ENCODE results near the gene GULP1.
"Not testable (repeated sequence)": the region's sequence is repeated elsewhere in the genome, so short reads cannot be mapped to it uniquely, and the experiment has no call there.

The GULP1 gene

DNA sequence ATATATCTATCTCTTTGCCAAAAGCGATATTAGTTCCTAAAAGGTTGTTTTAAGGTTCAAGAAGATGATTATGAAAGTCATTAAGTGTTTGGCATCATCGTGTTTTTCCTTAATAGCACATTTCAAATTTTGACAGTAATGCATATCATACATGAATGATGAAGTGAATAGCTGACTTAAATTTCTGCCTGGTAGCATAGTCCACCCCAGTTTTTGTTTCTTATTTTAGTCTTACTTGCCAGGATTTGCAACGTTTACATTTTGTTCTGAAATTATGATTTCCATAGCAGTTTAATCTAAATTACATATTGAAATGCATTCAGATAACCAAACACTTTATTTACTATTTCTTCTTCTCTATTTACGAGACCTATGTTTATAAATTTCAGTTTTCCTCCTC lies 201.1 kb downstream of the GULP1 start:
- no peak for DNase-seq

DNA sequence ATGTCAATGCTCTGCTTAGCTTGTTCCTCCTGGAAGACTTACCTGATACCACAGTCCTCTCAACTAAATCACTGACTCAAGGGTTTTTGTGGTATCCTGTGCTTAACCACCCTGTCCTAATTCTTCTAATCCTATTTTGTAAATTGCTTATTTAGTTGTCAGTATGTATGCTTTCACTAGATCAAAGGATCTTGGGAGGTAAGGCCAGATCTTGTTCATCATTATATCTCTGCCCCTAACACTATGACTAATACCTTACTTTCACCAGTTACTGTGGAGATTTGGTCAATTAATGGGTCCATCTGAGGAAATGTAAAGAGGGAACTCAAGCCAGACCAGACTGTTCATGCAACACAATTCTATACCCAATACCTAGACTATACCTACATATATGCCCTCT lies 203.2 kb downstream of the GULP1 start:
- no peak for DNase-seq

DNA sequence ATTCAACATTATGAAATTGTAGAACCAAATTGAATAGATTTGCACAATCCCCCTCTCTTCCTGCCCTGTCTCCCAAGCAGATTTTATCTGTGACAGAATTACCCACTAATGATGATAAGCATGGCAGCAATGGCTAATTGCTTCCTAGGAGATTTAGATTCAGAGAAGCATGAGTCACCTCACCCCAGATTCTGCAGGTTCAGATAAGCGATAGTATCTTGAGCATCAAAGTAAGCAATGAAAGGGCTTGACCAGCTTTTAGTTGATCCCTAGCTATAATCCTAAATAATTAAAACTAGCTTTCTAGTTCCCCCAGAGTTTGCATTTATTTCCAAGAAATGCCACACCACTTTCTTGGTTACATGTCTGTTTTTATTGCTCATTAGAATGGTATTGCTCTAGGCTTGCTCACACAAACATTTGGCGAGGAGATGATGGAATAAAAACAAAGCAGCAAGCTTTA lies 204.3 kb downstream of the GULP1 start:
- no peak for DNase-seq

DNA sequence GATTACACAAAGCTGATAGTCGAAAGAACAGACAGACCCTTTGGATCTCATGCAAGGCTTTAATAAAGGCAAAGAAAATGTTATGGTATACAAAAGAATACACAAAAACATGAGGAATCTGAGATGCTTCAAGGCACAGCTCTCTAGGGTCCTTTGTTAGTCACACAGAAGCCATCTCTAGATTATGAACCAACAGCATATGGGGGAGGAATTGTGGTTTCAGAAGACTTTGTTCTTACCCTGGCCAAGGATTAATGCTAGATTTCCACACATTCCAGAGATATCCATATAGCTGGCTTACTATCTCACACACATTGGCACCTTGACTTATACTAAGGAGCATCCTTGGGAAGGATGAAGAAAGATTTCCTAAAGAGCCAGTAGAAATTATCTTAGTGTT lies 206.1 kb downstream of the GULP1 start:
- no peak for DNase-seq

DNA sequence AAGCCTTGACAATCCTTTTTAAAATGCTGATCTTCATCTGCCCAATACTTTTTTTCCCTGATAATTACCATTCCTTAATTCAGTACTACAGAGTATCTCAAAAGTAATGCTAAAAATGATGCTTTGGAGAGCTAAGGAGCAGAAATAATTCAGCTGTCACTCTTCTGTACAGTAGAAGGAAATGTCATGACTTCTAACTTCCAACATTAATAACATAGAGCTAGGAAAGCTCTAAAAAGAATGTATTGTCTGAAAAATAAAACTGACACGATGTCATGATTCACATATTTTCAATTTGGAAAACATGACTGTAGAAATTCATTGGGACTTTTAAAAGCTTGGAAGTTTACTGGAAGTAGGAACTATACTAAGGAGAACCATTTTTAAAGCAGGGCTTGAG lies 212.3 kb downstream of the GULP1 start:
- DNase-seq, result no peak

DNA sequence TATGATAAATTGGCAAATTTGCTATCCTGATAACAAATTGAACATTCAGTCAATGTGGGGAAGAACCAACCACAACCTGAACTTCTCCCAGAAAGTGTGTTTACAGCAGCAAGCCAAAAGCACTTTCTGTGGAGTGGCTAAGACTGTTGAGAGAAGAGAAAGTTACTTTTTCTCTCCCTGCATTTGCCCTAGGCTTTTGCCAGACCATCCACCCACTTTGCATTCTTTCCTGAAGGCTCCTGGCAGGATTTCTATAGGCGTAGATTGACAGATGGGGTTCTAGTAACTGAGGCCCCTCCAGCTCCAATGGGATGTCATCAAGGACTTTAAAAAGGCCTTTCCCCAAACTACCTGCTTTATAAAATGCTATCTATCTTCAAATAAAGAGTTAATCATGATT lies 215.2 kb downstream of the GULP1 start:
- no peak for DNase-seq

DNA sequence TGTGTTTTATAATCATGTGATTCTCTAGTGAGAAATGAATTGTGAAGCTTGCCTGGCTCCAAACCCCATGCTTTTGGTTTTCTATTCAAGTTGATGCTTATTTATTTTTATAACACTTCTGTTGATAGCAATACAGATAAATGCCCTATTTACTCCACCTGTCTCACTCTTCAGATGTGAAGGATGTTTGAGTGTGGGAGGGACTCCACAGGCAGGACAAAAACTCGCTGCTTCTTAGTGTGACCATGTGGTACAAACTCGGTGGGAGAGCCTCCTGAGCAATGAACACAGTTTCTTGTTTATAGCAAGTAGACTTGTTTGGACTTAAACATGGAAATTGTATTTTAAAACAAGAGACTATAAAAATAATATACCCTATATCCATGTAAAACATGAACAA lies 219.7 kb downstream of the GULP1 start:
- DNase-seq, result no peak

DNA sequence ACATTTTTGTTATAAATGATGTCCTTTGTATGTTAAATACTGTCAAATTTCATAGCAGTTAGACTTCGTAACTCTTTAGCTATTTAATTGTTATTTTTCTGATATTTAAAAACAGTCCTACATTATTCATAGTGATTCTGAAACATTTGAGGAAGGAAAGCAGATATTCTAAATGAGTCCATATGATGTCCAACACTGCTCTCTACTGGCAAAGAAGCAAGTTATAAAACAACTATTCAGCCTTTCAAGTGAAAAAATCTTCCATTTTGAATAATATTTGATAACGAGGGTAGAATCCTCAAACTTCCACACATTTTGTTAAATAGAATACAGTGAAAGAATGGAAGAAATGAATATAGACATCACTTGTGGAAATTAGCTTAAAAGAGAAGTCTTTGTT lies 220.8 kb downstream of the GULP1 start:
- no peak for DNase-seq

DNA sequence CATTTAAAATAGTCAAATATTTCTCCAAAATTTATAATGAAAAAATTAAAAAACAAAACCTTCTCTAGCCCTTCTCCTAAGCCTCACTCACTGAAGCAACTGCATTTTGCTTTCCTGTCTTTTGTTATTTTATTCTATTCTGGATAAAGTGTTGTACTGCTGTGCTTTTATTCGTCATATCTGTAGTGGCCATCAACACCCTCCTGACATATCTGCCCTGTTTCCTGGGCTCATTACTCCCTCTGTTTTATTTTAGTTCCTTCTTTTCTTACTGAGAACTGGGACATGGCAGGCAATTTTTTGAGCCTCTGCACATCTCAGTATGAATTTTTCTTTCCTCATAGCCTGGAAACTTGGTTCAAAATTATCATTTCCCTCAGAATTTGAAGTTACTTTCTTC lies 224.2 kb downstream of the GULP1 start:
- no peak for DNase-seq

DNA sequence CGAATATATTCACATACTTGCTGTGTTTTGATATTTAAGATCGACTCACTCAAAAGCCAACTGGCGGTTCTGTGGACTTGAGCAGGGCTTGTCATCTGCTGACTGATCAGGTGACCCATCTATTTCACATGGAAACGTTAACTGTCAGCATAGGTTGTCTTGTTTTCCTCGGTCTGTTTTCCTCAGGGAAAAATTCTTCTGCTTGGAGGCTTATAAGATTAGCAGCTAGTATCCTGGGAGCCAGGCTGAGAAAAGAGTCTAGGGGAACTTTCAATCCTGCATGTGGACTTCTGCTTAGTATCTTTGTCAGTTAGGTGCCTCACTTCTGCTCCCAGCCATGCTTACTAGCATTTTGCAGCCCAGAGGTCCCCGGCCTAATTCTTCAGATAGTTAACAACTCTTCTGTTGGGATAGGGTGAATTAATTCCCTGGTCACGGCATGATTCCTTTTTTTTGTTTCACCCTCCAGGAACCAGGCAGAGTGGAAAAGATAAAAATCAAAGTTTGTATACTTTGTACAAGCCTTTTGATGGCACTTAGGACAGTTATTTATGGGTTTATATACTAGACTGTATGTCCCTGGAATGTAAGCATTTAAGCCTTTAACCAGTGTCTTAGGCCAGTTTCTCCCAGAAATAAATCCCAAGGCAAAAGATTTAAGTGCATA lies 226.0 kb downstream of the GULP1 start:
- DNase-seq, result no peak

DNA sequence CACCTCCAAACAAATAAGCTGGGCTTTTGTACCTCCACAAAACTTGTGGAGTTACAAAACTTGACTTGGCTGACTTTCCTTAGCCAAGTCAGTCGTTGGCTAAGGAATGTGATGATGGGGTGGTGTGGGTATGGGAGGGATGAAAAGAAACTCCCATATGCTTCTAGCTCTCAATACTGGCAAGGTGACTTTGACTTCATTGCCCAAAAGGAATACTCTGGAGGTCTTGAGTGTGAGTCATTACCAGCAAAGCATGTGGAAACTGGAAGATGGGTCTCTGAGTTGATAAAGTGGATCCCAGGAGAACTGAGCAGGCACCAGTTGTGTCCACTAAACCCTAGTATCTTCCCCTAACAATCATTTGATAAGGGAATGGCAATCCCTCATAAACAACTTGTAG lies 226.7 kb downstream of the GULP1 start:
- no peak for DNase-seq

DNA sequence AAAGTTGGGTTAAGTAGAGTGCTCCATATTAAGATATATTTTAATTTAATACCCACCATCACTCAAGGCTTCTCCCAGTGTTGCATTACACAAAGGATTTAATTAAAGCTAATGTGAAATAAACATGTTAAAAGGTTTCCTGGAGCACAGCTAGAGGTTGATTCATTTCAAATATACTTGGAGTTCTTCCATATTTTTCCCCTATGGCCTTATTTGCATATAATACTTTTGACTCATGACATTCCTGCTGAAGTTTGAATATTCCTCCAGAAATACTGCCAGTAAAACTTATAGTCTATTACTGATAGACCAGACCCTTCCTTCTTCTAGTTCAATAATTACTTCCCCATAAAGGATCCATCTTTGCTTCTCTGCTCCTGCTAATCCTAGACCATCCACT lies 227.5 kb downstream of the GULP1 start:
- no peak for DNase-seq

DNA sequence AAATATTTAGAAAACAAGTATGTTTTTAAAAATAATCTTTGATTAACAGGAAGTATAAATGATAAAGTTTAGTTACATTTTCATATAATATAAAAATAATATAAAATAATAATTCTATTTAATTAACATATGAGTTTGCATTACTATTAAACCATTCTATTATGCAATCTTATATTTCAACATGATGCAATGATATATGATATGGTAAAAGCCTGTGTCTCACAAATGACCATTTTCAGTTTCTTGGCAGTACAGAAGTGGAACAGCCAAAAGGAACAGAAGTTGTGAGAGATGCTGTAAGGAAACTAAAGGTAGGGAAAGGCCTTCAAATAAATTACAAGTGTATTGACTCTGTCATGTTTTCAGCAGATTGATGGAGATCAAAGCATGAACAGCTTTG lies 230.8 kb downstream of the GULP1 start:
- DNase-seq, result no peak

DNA sequence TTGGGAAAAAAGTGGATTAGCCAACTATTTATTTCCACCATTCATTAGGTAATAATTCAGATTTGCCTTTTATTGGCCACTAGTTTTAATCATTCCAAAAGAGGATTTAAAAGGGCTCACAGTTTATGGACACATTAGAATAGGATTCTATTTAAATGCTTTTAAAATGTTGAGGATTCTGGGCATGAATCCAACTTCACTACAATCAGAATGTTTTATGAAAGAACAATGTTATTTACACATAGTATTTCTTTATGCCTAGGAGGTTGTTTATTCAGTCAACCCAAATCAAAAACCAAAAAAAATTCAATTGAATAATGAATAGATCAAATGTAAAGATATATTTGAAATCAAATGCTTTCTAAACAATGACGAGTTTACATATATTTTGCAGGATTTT lies 232.2 kb downstream of the GULP1 start:
- DNase-seq, result no peak

DNA sequence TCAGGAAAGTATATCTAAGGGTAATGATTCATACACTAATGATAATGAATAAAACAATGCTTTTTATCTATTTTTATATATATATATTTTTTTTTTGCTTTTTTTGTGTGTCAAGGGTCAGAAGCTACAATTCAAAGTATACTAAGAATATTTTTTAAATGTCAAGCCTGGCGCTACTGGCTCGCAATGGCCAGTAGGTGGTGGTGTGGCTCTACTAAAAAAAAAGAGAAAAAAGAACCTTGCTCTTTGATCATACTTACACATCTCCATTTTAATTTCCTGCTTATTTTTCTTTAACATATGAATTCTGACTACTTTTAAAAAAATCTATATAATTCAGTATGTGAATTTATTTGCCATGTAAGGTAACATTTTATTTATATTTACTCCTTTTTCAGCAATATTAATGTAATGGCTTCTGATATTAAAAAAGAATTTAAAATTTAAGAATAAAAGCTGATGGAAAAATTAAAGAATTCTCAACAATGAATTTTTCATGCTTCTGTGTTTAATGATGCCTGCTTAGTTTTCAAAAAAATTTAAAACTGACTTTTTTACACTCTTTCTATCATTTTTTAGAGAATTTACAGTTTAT lies 232.9 kb downstream of the GULP1 start:
- no peak for DNase-seq

DNA sequence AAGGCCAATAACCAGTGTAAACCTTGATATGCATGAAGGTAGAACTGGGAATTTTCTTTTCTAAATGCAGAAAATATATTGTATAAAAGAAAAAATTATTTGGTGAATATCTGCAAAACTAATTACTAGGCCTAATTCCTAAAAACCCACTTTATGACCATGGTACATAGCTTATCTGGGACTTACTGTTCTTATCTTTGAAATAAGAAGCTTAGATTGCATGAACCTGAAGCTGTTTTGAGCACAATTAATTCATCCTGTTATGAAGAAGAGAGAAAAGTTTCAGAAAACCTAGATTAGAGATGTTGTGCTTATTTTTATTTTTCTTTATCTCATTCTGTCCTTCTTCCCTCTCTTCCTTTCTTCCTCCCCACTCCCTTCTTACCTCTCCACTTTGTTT lies 235.0 kb downstream of the GULP1 start:
- DNase-seq, result no peak

DNA sequence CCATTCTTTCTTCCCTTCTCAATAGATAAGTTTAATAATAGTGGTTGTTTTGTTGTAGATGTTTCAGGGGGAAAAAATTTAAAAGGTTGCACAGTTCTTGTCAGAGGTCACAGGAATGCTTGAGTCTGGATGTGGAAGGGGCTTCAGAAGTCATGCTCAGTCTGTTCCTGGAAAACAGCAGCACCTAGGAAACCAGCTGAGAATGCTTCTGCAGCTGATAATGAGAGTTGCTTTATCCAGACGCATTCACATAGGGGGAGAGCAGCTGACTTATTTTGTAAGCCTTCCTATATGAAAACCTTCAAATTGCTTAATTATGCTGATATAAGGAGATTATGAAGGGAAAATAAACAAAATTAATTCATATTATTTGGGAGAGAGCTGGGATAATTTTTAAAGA lies 235.5 kb downstream of the GULP1 start:
- no peak for DNase-seq

DNA sequence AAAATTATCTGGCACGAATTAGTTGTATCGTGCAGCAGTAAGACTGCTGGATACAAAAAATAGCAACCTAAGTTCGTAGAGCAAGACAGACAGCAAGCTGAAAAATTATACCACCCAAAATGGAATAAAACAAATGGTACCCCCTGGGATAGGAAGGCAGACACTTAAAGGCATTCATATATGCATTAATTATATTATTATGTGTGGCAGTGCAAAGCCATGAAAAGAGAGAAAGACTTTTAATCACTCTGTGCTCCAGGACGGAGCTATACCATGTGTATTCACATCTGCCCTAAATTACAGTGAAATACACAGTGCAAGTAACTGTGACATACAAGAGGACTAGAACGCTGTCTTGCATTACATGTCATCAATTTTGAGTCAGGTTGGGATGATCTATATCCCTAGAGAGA lies 235.9 kb downstream of the GULP1 start:
- no peak for DNase-seq

DNA sequence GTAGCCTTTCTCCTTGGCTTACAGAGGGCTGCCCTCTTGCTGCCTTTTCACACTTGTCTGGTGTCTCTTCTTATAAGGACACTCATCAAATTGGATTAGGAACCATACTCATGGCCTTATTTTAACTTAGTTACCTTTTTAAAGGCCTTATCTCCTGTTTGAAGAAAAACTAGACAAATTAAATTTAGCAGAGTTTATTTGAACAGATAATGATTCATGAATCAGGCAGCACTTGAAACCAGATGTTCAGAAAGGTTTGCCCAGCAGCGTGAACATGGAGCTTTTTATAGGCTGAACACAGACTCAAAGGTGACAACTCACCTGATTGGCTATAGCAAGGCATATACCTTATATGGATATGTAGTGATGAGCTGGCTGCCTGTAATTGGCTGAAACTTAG lies 238.0 kb downstream of the GULP1 start:
- no peak for DNase-seq

DNA sequence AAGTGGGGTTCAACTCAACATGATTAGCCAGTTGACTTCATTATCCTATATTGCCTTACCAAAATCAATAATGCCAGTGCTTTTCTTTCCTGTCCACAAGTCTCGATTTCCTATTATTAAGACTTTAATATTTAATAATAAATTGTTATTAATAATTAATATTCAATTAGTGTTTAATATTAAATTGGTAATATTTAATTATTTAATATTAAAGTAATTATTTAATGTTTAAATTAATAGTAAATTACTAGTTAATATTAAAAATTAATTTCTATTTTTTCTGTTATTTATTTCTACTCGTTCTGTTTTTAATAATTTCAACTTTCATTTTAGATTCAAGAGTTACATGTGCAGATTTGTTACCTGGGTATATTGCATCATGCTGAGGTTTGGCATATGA lies 243.2 kb downstream of the GULP1 start:
- no peak for DNase-seq

DNA sequence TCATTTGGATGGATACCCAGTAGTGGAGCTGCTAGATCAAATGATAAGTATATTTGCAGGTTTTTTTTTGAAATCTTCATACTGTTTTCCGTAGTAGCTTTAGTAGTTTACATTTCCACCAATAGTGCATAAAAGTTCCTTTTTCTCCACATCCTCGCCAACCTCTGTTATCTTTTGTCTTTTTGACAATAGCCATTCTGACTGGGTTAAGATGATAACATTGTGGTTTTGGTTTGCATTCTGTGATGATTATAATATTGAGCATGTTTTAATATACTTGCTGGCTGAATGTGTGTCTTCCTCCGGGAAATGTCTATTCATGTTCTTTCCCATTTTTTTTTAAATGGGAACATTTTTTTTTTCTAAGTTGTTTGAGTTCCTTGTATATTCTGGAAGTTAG lies 260.0 kb downstream of the GULP1 start:
- DNase-seq, result no peak

DNA sequence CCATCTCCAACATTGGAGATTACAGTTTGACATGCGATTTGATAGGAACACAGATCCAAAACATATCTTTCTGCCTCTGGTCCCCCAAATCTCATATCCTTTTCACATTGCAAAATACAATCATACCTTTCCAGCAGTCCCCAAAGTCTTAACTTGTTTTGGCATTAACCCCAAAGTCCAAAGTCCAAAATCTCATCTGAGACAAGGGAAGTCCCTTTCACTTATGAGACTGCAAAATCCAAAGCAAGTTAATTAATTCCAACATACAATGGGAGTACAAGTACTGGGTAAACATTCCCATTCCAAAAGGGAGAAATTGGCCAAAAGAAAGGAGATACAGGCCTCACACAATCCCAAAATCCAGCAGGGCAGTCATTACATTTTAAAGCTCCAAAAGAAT lies 265.4 kb downstream of the GULP1 start:
- DNase-seq, result no peak

DNA sequence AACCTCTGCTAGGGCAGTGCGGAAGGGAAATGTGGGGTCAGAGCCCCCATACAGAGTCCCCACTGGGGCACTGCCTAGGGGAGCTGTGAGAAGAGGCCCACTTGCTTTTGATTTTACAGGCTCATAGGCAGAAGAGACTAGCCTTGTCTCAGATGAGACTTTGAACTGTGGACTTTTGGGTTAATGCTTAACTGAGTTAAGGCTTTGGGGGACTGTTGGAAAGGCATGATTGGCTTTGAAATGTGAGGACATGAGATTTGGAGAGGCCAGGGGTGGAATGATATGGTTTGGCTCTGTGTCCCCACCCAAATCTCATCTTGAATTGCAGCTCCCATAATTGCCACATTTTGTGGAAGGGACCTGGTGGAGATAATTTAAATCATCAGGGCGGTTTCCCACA lies 267.8 kb downstream of the GULP1 start:
- not testable (repeated sequence) for DNase-seq

DNA sequence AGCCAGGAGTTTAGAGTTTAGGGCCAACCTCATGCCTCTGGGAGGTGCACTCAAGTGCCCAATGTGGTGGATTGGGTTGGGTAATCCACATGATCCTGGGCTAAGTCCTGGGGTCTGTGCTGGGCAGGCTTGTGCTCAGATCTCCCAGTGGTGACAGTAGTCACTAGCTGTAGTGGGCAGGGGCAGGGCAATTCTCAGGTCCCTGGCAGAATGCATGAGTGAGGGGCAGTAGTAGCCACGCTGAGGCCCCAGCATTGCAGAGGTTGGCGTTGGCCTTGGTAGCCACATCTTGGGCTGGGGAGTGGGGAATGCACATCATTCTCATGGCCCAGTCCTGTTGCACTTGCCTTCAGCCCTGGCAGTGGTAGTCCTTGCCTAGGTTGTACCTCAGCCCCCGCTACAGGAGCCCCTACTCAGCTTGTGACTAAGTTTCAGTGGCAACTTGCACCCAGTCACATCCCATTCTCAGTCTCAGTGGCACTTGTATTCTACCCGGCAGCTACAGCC lies 269.9 kb downstream of the GULP1 start:
- DNase-seq, result no peak
